ENCODE data around the gene ADSL.

- TF ChIP-seq RXRA (IDR thresholded peaks at IDR 0.05; ENCODE audit: insufficient read depth, low read depth, low read length) (no peak), CBX5 (IDR thresholded peaks at IDR 0.05; ENCODE audit: low read depth, low read length) (no peak), CTCF (IDR thresholded peaks at IDR 0.05; ENCODE audit: control extremely low read depth in 1 of 3, insufficient read depth in 1 of 3, low read depth in 1 of 3, low read length in 3 of 3) (no peak), CBX8 (IDR thresholded peaks at IDR 0.05; ENCODE audit: borderline replicate concordance, low read depth, low read length) (no peak)
Measured at GRCh38 chr22:40300316-40300715, 46.0 kb upstream of the ADSL start.

All from H1 (cell line).